GM18951 (cell line): Measurements from ENCODE around the gene TMEM167A.
"Not testable (repeated sequence)": the region's sequence is repeated elsewhere in the genome, so short reads cannot be mapped to it uniquely, and the experiment has no call there.

Experiments
- POLR2A ChIP-seq: IDR thresholded peaks from 4 replicates; pipeline ENCODE4 v1.6.1; 2011; ENCODE audit warnings: mild to moderate bottlenecking; ENCODE audit not compliant: insufficient read length, insufficient read depth; ENCODE audit errors: extremely low read depth
- in situ Hi-C: fragments of 300-500 bp; cut with MboI; formaldehyde crosslinking; loops from one replicate; pipeline ENCODE4 v1.12.0; 2022; ENCODE audit warnings: low sequenced_read_pairs, mixed read lengths, inconsistent platforms; ENCODE audit not compliant: unreplicated experiment

TMEM167A gene

GRCh38 chr5:83069096-83069799 is 7.9 kb downstream of the TMEM167A start:
- in situ Hi-C loops = no loop called here
- TF ChIP-seq POLR2A = no peak

GRCh38 chr5:83067377-83067776 is 9.8 kb downstream of the TMEM167A start:
- in situ Hi-C loops = not testable (repeated sequence)

- in situ Hi-C loops = no loop called here
- no peak for TF ChIP-seq POLR2A
Observed at GRCh38 chr5:83066548-83067110, 10.6 kb downstream of the TMEM167A start.

GRCh38 chr5:83059341-83059740 is 17.9 kb downstream of the TMEM167A start:
- in situ Hi-C loops = no loop called here
- no peak for TF ChIP-seq POLR2A

- in situ Hi-C loops = no loop called here
- TF ChIP-seq POLR2A = no peak
Observed at GRCh38 chr5:83058726-83059125, 18.5 kb downstream of the TMEM167A start.

GRCh38 chr5:83055166-83055565 is 22.0 kb downstream of the TMEM167A start:
- TF ChIP-seq POLR2A = no peak

GRCh38 chr5:83050723-83051340 is 26.4 kb downstream of the TMEM167A start:
- in situ Hi-C loops = no loop called here
- no peak for TF ChIP-seq POLR2A

More at GRCh38 chr5:83055166-83055565, 22.0 kb downstream of the TMEM167A start:
- in situ Hi-C loops = no loop called here

- in situ Hi-C loops = no loop called here
- TF ChIP-seq POLR2A = no peak
Observed at GRCh38 chr5:83049370-83049885, 27.8 kb downstream of the TMEM167A start.

GRCh38 chr5:83048811-83049210 is 28.4 kb downstream of the TMEM167A start:
- in situ Hi-C loops = no loop called here
- no peak for TF ChIP-seq POLR2A

GRCh38 chr5:83048277-83048676 is 28.9 kb downstream of the TMEM167A start:
- in situ Hi-C loops = no loop called here
- no peak for TF ChIP-seq POLR2A

- no peak for TF ChIP-seq POLR2A
- in situ Hi-C loops = no loop called here
Observed at GRCh38 chr5:83044926-83045325, 32.3 kb downstream of the TMEM167A start.

- TF ChIP-seq POLR2A = no peak
- in situ Hi-C loops = no loop called here
Observed at GRCh38 chr5:83042507-83042906, 34.7 kb downstream of the TMEM167A start.

GRCh38 chr5:83038924-83039323 is 38.3 kb downstream of the TMEM167A start:
- no peak for TF ChIP-seq POLR2A
- in situ Hi-C loops = no loop called here

GRCh38 chr5:83036991-83037575 is 40.1 kb downstream of the TMEM167A start:
- no peak for TF ChIP-seq POLR2A
- in situ Hi-C loops = no loop called here
